BJ (cell line): Measurements from ENCODE around the gene SCGB2A2. TPM values are rescaled to one million over a fixed set of nuclear protein-coding genes. Genes with fewer than 3 reads are reported as not detected.

Source experiments
- CTCF ChIA-PET: fragments of 350-600 bp; formaldehyde crosslinking; extraction: SDS; loops from one replicate; lab custom pipeline; 2021; ENCODE audit warnings: antibody characterized with exemption, inconsistent platforms; lab: Yijun Ruan, JAX
- POLR2A ChIA-PET: fragments of 300-600 bp; sonication (Branson Sonifier 250); formaldehyde crosslinking; extraction: SDS; loops from one replicate; lab custom pipeline; 2021; ENCODE audit warnings: antibody characterized with exemption; lab: Charles Lee
- DNase-seq: peaks from one replicate; pipeline ENCODE4 v3.0.0-alpha.2; 2011; ENCODE audit warnings: low read depth
- H3K27me3 ChIP-seq: 2 replicates; pipeline ENCODE4 v1.6.0; 2011; ENCODE audit warnings: low read length; ENCODE audit not compliant: control insufficient read depth, insufficient read depth
- H3K36me3 ChIP-seq: 2 replicates; pipeline ENCODE4 v1.5.1; 2011; ENCODE audit warnings: low read length; ENCODE audit not compliant: control insufficient read depth, insufficient read depth
- H3K4me3 ChIP-seq: 2 replicates; pipeline ENCODE4 v1.5.1; 2011; ENCODE audit warnings: low read depth, mild to moderate bottlenecking, control low read depth, low read length
- polyA plus RNA-seq: library from polyadenylated mRNA; depleted of rRNA; stranded (reverse); fragments of >200 nt; gene quantifications from 2 replicates; pipeline ENCODE4 v1.2.3, GENCODE V29; 2011
- TF ChIP-seq, protein P1 (sequence below): IDR thresholded peaks from 2 replicates; pipeline ENCODE4 v1.5.1; 2011; ENCODE audit warnings: low read depth, mild to moderate bottlenecking, control low read depth, inconsistent platforms, low read length, moderate library complexity; ENCODE audit not compliant: insufficient read depth

Gene SCGB2A2
- polyA plus RNA-seq, 1 experiment = not detected

DNA sequence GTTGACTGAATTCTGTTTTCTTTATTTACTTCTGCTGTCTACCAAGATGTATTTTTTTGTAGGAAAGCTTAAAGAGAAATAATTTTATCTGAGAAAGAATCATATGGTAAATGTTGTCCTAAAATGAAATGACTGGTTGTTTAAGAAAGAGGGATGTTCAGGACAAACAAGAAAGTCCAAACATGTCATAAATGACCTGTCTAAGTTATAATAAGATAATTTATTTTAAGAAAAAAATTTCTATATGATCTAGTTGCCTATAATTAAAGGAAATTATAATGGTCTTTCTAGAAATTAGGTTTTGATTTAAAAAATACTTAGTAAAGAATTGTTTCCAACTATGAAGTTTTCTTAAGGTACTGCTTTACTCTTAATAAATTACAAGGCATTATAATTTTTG lies 10.5 kb downstream of the SCGB2A2 start:
- H3K27me3 ChIP-seq = no peaks in the 10 kb centered on the region
- TF ChIP-seq, protein P1, sequence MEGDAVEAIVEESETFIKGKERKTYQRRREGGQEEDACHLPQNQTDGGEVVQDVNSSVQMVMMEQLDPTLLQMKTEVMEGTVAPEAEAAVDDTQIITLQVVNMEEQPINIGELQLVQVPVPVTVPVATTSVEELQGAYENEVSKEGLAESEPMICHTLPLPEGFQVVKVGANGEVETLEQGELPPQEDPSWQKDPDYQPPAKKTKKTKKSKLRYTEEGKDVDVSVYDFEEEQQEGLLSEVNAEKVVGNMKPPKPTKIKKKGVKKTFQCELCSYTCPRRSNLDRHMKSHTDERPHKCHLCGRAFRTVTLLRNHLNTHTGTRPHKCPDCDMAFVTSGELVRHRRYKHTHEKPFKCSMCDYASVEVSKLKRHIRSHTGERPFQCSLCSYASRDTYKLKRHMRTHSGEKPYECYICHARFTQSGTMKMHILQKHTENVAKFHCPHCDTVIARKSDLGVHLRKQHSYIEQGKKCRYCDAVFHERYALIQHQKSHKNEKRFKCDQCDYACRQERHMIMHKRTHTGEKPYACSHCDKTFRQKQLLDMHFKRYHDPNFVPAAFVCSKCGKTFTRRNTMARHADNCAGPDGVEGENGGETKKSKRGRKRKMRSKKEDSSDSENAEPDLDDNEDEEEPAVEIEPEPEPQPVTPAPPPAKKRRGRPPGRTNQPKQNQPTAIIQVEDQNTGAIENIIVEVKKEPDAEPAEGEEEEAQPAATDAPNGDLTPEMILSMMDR = no peak
- DNase-seq = no peak
- no peak overlapping the region for H3K4me3 ChIP-seq
- ChIA-PET CTCF (no interaction called here), POLR2A (no interaction called here)
- H3K36me3 ChIP-seq = no peaks in the 10 kb centered on the region

- no peak for DNase-seq
Measured at GRCh38 chr11:62295504-62295903, 25.5 kb downstream of the SCGB2A2 start.

DNA sequence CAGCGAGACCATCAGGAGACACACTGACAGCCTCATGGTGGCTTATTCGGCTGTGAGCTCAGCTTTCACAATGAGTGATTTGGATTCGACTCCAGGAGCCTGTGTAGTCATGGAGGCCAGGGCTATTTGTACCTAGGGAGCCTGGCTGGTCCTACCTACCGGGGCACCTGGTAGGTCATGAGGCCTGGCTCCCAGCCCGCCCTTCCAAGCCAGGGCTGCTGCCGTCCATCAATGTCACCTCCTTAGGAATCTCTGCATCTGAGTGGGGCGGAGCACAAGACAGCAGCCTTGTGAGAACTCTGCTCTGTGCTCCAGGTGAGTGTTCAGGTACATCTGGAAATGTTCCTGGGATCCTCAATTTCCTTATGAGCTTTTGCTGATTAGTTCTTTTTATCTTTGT lies 29.0 kb downstream of the SCGB2A2 start, which contains the start of gene SCGB1D4:
TSS of gene SCGB1D4 (minus strand) at position 101 of the 400 bp plus-strand sequence. CDS start at position 36, 65 bp downstream.
- TF ChIP-seq, protein P1 = no peak
- ChIA-PET CTCF (interaction anchor here (2.1 kb wide), 1 partner anchor 11 kb away, joined by 10 read pairs; no protein-coding TSS in a partner anchor), POLR2A (no interaction called here)
- Histone ChIP-seq H3K36me3 (no peaks in the 10 kb centered on the region), H3K27me3 (no peaks in the 10 kb centered on the region; the same call in none of the 2 replicates), H3K4me3 (no peak within 1 kb of the TSS)
- no peak for DNase-seq

More at GRCh38 chr11:62295504-62295903, 25.5 kb downstream of the SCGB2A2 start:
- H3K36me3 ChIP-seq = no peaks in the 10 kb centered on the region
- TF ChIP-seq, protein P1 = no peak
- H3K27me3 ChIP-seq = no peaks in the 10 kb centered on the region; the same call in none of the 2 replicates
- POLR2A ChIA-PET = no interaction called here
- H3K4me3 ChIP-seq = no peak overlapping the region
- CTCF ChIA-PET = no interaction called here

DNA sequence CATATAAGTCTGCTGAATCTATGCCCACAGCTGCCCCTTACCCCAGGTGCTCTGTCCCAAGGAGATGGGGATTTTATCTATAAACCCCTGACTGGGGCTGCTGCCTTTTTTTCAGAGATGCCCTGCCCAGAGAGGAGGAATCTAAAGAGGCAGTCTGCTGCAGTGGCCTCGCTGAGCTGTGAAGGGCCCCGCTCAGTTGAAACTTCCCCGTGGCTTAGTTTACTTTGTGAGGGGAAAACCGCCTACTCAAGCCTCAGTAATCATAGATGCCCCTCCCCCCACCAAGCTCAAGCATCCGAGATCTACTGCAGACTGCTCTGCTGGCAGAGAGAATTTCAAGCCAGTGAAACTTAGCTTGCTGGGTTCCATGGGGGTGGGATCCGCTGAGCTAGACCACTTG lies 36.3 kb downstream of the SCGB2A2 start:
- H3K27me3 ChIP-seq = no peaks in the 10 kb centered on the region
- ChIA-PET CTCF (interaction anchor here (1.4 kb wide), 1 partner anchor 135 kb away, joined by 3 read pairs; no protein-coding TSS in a partner anchor), POLR2A (no interaction called here)
- no peak for DNase-seq
- H3K36me3 ChIP-seq = no peaks in the 10 kb centered on the region
- TF ChIP-seq, protein P1 = no peak
- no peak overlapping the region for H3K4me3 ChIP-seq

- Histone ChIP-seq H3K36me3 (no peaks in the 10 kb centered on the region), H3K27me3 (peaks cover under 1% of the 10 kb centered on the region; the same call in 1 of the 2 replicates), H3K4me3 (no peak overlapping the region)
- ChIA-PET POLR2A (no interaction called here), CTCF (no interaction called here)
- TF ChIP-seq, protein P1 = no peak
- no peak for DNase-seq
Measured at GRCh38 chr11:62307950-62308349, 38.0 kb downstream of the SCGB2A2 start.
